NCI-H1436 (cell line): ENCODE data around the gene POU2AF1.
"Not testable (repeated sequence)": the region's sequence is repeated elsewhere in the genome, so short reads cannot be mapped to it uniquely, and the experiment has no call there.

Experiments
- DNase-seq: peaks from one replicate; lab custom pipeline; 2025; lab: John Stamatoyannopoulos, UW

Gene POU2AF1

DNA sequence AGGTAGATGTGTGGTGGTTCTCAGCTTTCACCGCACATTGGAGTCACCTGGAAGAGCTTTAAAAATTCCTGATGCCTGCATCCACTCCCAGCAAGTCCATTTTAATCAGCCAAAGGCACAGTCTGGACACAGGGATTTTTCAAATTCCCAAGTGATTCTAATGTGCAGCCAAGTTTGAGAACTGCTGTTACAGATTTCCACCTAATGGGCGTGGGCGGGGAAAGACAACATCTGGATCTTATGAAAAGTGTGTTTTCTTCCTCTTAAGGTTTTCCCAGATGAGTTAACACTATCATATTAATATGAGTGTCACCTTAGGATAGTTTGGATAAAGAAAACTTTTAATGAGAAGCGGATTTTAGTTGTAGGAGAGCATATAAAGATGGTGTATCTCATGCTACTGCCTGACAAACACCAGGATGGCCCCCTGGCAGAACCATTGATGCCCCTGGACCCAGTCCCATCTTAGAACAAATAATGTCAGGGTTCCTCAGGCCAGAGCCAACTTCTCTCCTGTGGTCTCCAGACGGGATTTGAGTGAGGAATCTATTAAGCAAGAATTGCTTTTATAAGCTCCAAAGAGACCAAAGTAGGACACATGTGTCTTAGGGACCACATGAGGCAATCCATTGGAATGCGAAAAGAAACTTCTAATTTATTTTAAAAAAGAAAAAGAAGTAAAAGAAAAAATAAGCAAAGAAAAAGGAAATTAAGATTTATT lies 31.9 kb downstream of the POU2AF1 start:
- DNase-seq, result no peak

DNA sequence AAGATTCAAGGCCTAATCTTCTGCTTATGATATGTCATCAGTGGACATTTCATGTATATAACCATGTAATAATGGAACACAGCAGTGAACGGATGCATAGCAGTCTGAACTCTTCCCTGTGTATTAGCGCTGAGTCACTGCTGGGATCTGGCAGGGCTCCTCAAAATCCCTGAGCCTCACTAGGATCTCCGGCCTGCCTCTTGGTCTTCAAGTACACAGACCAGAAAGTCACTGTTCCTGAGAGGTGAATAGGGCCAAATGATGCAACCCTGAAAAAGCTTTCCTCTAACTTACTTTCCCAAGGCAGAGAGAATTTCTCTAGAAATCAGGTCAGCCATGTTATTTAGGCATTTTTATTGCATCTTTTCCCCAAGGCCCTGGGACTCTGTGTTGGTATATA lies 35.0 kb downstream of the POU2AF1 start:
- DNase-seq, result no peak

DNA sequence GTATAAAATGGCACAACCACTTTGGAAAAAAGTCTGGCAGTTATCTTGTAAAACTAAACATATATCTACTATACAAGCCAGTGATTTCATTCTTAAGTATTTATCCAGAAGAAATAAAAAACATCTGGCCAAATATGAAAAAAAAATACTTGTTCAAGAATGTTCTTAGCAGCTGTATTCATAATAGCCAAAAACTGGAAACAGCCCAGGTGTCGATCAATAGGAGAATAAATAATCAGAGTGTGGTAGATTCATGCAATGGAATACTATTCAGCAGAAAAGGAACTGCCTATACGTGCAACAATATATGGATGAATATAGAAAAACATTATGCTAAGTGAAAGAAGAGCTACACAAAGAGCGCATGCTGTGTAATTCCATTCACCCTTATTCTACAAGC lies 36.7 kb downstream of the POU2AF1 start:
- no peak for DNase-seq

DNA sequence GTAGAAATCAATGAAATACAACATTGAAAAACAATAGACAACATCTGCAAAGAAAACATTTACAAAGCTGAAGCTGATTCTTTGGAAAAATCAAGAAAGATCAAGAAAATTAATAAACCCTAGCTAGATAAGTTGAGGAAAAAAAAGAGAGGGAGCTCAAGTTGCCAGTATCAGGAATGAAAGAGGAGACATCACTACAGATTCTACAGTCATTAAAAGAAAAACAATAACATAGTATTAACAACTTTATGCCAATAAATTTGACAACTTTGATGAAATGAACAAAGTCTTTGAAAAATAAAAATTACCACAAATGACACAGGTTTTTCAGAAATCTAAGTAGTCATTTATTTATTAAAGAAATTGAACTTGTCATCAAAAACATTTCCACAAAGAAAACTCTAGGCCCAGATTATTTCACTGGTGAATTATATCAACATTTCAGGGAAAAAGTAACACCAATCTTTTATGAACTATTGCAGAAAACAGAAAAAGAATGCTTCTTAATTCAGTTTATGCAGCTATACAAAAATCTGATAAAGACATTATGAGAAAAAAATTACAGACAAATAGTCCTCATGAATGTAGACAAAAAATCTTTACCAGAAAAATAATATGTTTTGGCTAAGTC lies 39.2 kb downstream of the POU2AF1 start:
- no peak for DNase-seq

DNA sequence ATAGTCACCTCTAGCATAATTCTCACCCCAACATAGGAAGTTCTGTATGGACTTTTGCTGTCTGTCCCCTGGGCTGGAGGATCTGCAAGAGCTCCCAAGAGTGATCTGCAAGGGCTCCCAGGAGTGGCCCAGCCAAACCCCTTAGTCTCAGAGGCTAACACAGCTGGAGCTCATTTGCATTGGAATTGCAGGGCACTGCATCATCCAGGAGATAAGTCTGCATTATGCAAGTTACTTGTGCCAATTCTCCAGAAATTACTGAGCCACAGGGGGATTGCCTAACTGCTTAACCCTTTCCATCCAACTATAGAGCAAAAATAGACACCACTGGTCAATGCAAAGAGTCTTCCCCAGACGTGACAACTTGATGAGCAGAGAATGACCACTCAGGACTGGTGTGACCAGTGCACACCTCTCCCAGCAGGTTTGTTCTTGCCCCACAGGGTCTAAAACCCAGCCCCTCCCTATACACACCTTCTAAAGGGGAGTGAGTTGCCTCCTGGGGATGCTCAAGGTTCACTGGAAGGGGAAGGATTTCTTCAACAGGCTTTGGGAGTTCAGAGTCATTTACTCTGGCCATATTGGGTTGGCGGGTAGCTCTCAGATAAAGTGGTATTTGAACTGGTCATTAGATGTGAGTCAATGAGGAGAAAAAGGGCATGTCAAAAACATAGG lies 42.4 kb downstream of the POU2AF1 start:
- peak; percentile 32 for DNase-seq

DNA sequence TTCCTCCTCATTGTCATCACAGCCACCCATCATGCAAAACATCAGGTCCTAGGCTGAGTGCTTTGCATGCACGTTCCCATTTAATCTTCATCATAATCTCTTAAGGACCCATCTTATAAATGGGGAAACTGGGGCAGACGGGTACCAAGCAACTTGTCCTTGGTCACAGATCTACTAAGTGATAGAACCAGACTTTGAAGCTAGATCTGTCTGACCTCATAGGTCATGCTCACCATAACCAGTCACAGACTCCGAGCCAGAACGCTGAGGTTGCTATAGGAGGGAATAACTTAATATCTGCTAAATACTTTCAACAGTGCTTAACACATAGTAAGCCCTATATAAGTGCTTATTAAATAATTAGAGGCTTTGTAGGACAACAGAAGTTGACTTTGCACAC lies 43.0 kb downstream of the POU2AF1 start:
- no peak for DNase-seq

DNA sequence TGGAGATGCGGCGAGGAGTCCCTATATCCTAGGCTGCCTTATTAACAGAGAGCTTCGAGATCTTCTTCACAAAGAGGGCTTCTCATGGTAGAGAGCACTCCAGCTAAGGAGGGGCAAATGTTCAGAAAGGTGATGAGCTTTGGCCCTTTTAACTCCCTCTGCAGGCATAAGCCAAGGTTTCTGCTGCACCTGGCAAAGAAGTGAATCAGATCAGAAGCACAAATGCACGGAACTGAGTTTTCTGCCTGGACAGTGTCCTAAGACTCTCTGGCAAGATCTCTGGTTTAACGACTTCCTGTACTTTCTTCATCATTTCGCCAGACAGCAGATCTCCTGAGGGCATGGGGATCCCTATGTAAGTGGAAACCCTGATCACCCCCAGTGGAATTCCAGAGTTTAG lies 43.5 kb downstream of the POU2AF1 start:
- no peak for DNase-seq

DNA sequence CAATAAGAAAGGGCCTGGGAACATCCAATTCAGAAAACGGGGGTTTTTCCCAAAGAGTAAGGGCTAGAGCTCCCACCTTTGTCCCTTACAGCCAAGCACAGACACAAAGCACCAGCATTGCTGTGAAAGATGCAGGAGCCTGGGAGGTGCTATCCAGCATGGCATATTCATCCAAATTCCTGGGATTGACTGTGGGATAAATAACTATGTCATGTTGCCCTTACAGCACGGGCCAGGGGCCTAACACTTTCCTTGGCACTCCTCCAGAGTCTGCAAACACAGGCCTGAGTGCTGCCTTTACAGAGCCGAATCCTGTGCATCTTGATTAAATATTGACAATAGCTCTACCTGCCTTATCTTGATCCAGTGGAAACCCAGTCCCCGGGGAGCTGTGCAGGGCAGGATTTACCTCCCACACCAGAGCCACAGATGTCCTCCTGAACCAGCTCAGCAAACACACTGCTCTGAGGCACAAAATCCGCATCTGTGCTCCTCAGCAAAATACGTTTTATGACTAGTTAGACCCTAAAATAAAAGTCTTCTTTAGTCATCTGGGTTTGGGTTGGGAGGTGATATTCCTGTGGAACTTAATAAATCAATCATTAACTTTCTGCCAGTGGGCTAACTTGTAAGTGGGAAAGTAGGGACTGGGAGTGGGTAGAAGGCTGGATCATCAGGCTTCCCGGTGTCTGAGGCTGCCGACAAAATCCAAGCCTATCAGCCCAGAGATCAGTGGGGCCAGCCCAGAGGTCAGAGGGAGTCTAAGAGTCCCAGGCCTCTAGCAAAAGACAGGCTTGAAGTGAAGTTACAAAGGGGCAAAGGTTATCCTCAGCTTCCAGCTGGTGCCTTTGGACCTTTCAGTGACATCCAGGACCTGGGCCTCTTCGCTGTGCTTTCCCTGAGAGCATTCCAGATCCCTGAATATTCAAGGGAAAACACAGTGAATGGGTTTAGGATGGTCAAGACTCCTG lies 44.3 kb downstream of the POU2AF1 start:
- peak; percentile 56 for DNase-seq

DNA sequence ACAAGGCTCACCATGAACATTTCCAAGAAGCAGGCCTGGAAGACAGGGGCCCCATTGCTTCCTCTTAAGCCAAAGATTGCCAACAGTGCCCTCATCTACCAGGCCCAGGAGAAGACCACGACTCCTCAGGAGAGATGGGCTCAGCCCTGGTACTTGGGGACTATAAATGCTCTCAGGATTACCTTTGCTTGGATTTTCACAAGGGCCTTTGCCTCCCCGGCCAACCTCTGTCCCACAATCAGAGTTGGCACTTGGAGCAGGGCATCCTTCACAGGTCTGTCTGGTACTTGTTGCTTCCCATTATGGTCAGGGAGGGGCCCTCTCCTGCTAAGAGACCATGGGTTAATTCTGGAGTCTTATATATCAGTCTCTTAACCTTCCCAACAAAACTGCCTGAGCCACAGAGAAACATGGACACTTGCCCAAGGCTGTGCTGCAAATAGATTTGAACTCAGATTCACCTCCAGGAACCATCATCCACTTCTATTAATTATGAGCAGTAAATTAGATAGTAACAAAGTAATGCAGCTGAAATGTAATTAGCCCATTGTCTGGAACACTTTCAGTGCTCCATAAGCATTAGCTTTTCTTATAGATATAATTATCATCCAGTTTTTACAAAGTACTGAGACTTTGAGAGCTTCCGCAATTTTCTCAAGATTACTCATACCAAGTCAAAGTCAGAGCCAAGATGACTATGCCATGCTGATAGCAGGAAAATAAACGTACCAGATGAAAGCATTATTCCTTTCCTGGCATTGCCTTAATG lies 47.2 kb downstream of the POU2AF1 start:
- peak; percentile 83 for DNase-seq

DNA sequence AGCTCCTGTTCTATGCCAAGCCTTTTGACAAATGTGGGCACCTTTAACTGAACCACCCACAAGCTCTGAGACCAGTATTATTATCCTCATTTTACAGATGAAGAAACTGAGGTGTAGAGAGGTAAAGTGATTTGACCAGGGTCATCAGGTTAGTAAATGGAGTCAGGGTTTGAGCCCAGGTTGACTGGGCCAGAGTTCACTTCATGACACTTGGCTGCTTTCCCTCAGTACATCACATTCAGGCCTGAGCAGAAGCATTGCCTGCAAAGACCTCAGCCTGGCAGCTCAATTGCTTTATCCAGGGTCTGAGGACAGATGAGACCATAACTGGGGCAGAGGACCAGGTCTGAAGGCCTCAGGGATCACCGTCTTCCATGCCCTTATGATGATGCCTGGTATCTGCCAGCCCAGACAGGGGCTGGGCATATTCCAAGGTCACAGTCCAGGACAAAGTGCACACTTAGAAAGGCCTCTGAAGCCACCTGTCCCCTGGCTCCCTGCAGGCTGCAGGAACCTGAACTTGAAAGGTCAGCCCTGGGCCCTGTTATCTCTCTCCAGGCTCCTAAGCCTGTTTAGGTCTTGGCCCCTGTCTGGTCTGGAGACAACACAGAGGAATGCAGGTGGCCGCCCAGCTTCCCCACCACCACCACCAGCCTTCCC lies 48.7 kb downstream of the POU2AF1 start:
- no peak for DNase-seq

DNA sequence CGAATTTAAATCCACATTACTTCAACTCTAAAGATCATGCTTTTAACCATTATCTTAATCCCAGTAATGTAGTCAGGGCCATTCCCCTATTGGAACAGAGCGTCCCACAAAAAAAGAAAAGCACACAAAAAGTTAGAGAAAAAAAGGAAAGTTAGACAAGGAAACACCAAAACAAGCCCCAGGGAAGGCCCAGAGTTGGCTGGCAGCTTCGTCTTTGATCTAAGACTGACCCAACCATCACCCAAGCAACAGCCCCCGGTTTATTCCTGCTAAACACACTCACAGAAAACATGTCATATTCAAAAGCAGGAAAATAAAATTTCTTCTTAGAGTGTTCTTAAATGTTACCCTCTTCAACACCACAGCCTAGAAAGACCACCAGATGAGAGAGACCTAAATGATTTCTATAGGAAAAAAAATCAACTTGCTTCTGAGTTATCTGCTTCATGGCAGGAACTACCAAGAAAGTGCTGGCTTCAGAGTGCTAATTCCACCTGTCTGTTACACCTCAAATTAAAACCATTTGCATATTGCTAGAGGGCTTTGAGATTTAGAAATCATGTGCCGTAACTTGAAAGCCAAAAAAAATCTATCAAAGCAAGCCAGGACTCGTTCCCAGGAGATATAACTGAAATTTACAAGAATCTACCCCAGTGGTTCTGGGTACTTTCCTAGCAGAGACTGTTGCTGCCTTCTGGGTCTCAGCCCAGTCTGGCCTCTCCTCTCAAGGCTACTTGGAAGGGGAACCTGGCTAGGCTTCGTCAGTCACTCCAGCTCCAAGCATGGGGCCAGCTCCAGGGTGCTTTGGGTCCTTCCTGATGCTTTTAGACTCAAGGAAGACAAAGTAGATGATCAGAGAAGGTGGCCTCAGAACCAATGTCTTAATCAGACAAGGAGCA lies 49.5 kb downstream of the POU2AF1 start:
- no peak for DNase-seq

DNA sequence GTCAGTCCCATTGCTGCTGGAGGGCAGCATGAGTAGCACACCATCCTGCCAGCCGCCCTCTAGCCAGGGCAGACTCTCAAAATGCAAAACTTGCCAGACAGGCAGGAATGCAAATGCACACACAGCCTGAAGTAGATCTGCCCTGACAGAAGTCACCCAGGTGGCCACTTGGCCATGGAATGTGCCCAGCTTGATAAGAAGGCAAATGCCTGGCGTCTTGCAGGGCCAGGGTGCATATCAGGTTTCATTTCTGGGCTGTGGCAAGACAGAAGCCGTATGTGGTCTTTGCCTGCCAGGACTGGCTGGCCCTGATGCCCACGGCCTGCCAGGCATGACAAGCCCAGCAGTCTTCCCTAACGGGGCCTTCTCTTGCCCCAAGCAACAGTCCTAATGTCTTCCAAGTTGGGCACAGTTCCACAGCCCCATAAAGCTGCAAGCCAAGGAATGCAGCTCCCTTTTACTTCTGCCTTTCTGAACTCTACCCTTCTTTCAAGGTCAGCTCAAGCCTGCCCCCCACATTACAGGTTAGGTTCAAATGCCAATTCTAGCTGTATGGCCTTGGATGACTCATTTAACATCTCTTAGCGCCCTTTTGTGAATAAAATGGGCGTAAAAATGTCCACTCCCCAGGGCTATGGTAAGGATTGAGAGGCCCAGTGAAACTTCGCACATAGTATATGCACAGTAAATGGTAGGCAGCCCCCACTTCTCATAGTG lies 51.0 kb downstream of the POU2AF1 start:
- DNase-seq, result no peak

DNA sequence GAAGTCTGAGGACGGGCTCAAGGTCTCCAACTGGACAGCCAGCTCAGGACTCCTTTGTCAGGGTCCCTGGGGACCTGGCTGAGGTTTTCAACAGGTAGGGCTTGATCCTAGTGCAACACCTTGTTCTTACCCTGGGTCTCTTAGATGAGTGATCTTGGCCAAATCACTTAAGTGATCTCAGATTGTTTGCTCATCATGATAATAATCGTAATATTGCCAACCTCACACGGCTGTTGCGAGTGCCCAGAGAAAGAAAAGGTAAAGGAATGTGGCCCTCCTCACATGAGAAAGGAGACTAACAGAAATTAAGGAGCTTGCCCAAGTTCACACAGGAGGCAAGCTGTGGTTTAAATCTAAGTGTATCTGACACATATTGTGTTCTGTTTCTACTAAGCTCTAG lies 52.3 kb downstream of the POU2AF1 start:
- DNase-seq, result no peak

DNA sequence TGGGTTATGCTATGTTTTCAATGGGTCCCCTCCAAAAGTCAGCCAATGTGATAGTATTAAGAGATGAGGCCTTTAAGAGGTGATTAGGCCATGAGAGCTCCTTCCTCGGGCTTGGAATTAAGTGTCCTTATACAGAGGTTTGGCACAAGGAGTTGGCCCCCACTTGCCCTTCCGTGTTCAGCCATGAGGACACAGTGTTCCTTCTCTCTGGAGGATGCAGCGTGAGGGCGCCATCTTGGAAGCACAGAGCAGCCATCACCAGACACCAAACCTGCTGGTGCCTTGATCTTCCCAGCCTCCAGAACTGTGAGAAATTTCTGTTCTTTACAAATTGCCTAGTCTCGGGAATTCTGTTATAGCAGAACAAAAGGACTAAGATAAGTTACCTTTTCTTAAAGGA lies 53.8 kb downstream of the POU2AF1 start:
- no peak for DNase-seq

DNA sequence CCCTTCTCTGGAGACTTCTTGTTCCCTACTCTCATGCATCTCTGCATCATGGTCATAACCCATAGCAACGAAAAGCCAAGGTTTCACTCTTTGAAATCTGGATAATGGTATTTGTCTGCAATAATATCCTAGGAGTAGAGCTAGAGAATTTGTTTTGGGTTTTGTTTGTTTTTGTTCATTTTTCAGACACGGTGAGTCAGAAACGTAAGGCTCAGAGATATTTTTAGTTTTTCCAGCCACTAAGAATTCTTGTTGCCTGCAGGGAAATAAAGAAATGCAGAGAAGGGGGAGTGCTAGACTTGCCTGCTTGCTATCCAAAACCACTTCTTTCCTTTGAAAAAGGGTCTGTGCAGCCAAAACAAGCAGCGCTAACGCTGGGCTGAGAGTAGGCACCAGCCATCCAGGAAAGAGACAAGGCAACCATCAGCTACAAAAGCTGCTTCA lies 54.8 kb downstream of the POU2AF1 start:
- DNase-seq, result no peak

DNA sequence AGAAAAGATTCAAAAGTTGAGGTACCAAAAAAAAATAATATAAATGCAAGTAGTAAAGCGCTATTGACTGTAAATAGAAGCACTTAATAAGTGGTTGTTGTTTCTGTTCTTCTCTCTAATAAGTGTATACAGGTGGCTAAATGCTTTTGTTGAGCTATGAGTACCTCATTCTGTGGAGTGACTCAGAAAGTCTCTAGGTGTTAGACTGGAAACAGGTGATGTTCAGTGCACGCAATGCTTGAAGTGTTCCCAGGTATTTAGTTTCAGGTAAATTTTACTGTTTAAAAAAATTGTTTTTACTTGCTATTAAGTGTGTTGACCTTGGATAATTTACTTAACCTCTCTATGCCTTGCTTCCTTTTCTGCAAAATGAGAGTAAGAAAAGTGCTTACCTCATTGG lies 56.5 kb downstream of the POU2AF1 start:
- no peak for DNase-seq

DNA sequence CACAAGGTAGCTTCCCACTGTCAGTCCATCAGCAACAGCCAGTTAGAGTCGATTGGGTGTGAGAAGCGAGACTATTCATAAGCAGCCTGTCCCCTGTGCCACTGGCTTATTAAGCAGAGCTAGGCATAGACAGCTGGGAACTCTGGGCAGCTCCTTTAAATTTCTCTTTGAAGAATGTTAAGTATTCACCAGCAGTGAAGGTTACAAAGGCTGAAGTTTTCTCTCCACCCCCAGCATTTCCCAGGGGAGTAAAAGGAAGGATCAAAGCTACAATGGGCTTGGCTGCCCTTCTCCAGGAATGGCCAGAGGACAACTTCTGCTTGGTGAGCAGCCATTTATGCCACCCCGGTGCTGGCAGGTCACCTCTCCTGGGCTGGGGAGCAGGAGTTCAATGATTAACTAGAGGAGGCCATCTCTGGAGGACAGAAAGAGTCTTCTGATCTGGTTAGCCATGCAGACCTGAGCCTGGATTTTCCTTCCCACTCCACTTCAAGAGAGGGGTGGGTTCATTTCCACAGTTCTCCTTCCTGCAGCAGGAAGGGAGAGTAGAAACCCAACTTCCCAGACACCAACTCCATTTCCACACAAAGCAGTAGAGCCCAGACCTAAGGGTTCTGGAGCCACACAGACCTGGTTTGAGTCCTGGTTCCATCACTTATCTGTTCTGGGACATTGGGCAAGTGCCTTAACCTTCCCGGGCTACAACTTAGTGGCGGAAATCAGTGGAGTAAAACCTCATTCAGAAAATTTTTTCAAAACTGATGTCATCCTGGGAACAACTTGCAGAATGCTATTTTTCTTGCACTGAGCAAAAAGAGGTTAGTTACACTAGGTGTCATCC lies 58.1 kb downstream of the POU2AF1 start:
- no peak for DNase-seq

DNA sequence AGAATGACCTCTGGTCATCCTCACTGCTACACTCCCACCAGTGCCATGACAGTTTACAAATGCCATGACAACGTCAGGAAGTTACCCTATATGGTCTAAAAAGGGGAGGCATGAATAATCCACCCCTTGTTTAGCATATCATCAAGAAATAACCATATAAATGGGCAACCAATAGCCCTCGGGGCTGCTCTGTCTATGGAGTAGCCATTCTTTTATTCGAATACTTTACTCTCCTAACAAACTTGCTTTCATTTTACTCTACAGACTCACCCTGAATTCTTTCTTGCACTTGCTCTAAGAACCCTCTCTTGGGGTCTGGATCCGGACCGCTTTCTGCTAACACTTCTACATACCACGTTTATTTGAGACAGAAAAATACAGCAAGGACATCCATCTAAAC lies 58.9 kb downstream of the POU2AF1 start:
- DNase-seq, result not testable (repeated sequence)
